Osteoblast (primary cell): ENCODE data around the gene CDCA3. TPM values are rescaled to one million over a fixed set of nuclear protein-coding genes. Genes with fewer than 3 reads are reported as not detected.
"Not testable (repeated sequence)": the region's sequence is repeated elsewhere in the genome, so short reads cannot be mapped to it uniquely, and the experiment has no call there.

ENCODE experiments used
- DNase-seq: peaks from one replicate; pipeline ENCODE4 v3.0.0; 2011; ENCODE audit warnings: low spot score, mixed read lengths; ENCODE audit not compliant: insufficient read length; ENCODE audit errors: missing footprints
- H2AFZ ChIP-seq: 2 replicates; pipeline ENCODE4 v1.6.0; 2011; ENCODE audit warnings: mild to moderate bottlenecking, low read length
- H3K27ac ChIP-seq: 2 replicates; pipeline ENCODE4 v1.5.1; 2011; ENCODE audit warnings: mild to moderate bottlenecking, low read depth, low read length, moderate library complexity
- H3K27me3 ChIP-seq: 2 replicates; pipeline ENCODE4 v1.6.0; 2012; ENCODE audit warnings: mild to moderate bottlenecking, control low read depth, inconsistent platforms, low read length, moderate library complexity; ENCODE audit not compliant: insufficient read depth
- H3K36me3 ChIP-seq: 2 replicates; pipeline ENCODE4 v1.5.1; 2011; ENCODE audit warnings: mild to moderate bottlenecking, low read length, control low read depth, moderate library complexity; ENCODE audit not compliant: insufficient read depth
- H3K4me1 ChIP-seq: 2 replicates; pipeline ENCODE4 v1.5.1; 2011; ENCODE audit warnings: mild to moderate bottlenecking, low read length, control low read depth, moderate library complexity; ENCODE audit not compliant: insufficient read depth
- H3K4me2 ChIP-seq: 2 replicates; pipeline ENCODE4 v1.6.0; 2011; ENCODE audit warnings: mild to moderate bottlenecking, low read length; ENCODE audit not compliant: insufficient read depth
- H3K4me3 ChIP-seq: fragments of 200-600 bp; sonication (generic); 3 replicates; pipeline ENCODE4 v1.5.1; 2012; ENCODE audit warnings: mild to moderate bottlenecking, low read length, inconsistent platforms; ENCODE audit not compliant: insufficient read depth
- H3K79me2 ChIP-seq: 2 replicates; pipeline ENCODE4 v1.6.0; 2012; ENCODE audit warnings: mild to moderate bottlenecking, low read length, control low read depth, inconsistent platforms; ENCODE audit not compliant: insufficient read depth
- H3K9me3 ChIP-seq: 2 replicates; pipeline ENCODE4 v1.5.1; 2011; ENCODE audit warnings: low read depth, low read length, control low read depth
- H4K20me1 ChIP-seq: 2 replicates; pipeline ENCODE4 v1.6.0; 2012; ENCODE audit warnings: mild to moderate bottlenecking, low read length, control low read depth; ENCODE audit not compliant: insufficient read depth
- CTCF ChIP-seq: IDR thresholded peaks from 2 replicates; pipeline ENCODE4 v1.5.1; 2011; ENCODE audit warnings: mild to moderate bottlenecking, low read depth, low read length, moderate library complexity; ENCODE audit errors: extremely low read depth
- total RNA-seq: library from RNA; depleted of rRNA; stranded (reverse); fragments of >200 nt; gene quantifications from 2 replicates; pipeline ENCODE4 v1.2.3, GENCODE V29; 2012

The CDCA3 gene
- total RNA-seq, 1 donor = 4.0 TPM

DNA sequence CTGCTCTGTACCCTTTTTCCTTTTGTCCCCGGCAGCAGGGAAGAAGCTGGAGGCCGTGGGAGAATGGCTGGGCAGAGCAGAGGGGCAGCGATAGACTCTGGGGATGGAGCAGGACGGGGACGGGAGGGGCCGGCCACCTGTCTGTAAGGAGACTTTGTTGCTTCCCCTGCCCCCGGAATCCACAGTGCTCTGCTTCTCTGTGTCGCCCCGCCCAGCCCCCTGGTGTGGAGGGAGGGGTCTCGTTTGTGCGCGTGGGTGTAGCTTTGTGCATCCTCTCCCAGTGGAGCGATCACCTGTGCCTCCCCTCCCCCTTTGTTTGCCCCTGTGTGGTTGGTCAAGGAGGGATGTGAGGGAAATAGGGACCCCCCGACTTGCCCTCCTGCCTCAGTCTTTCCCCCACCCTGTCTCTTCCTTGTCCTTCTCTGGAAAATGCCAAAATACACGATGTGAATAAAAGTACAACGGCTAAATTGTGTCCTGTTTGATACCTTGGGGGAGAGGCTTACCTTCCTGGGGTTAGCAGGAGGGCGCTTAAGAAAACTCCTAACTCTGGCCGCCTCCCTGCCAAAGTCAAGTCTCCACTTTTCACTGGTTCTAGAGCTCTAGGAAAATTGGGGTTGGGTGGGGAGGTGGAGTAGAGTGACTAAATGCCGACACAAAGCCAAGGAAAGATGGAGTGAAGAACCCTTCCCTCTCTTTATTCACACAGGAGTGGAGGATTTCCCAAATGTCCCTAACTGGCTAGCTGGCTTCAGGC is 15.3 kb upstream of the CDCA3 start:
- Histone ChIP-seq H3K36me3 (peaks cover 57% of the 10 kb centered on the region), H3K27ac (peak overlapping the region; percentile 52), H3K9me3 (no peaks in the 10 kb centered on the region), H4K20me1 (peaks cover 33% of the 10 kb centered on the region), H3K79me2 (peaks cover 38% of the 10 kb centered on the region), H2AFZ (no peak overlapping the region), H3K4me1 (peaks cover 32% of the 10 kb centered on the region), H3K27me3 (no peaks in the 10 kb centered on the region), H3K4me3 (peak overlapping the region; percentile 81), H3K4me2 (peak overlapping the region; percentile 88)
- no peak for TF ChIP-seq CTCF
- DNase-seq = peak; percentile 87

DNA sequence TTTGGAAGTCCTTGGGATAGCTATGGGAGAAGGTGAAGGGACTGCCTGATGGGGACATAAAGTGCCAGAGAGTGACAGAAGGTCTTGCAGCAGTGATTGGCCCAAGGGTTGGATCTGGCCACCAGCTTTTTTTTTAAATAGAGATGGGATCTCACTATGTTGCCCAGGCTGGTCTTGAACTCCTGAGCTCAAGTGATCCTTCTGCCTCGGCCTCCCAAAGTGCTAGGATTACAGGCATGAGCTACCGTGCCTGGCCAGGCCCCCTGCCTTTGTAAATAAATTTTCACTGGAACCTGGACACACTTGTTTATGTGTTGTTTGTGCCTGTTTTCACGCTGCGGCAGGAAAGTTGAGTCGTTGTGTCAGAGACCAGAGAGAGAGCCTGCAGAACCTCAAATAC is 14.2 kb upstream of the CDCA3 start:
- Histone ChIP-seq H3K36me3 (peaks cover 59% of the 10 kb centered on the region), H4K20me1 (peaks cover 25% of the 10 kb centered on the region), H3K79me2 (peaks cover 29% of the 10 kb centered on the region), H3K4me1 (peaks cover 32% of the 10 kb centered on the region)
- H3K9me3 ChIP-seq, H2AFZ ChIP-seq, DNase-seq, H3K27ac ChIP-seq, H3K27me3 ChIP-seq, H3K4me3 ChIP-seq, H3K4me2 ChIP-seq: not testable (repeated sequence)

GRCh38 chr12:6863586-6864321 is 12.7 kb upstream of the CDCA3 start:
- Histone ChIP-seq H3K36me3 (peaks cover 60% of the 10 kb centered on the region), H3K27ac (peak overlapping the region; percentile 74), H3K79me2 (peaks cover 14% of the 10 kb centered on the region), H4K20me1 (peaks cover 9% of the 10 kb centered on the region), H3K9me3 (no peaks in the 10 kb centered on the region), H3K27me3 (no peaks in the 10 kb centered on the region), H2AFZ (no peak overlapping the region), H3K4me1 (peaks cover 16% of the 10 kb centered on the region), H3K4me2 (peak overlapping the region; percentile 7), H3K4me3 (no peak overlapping the region)
- peak; percentile 98 for DNase-seq
- TF ChIP-seq CTCF = no peak

DNA sequence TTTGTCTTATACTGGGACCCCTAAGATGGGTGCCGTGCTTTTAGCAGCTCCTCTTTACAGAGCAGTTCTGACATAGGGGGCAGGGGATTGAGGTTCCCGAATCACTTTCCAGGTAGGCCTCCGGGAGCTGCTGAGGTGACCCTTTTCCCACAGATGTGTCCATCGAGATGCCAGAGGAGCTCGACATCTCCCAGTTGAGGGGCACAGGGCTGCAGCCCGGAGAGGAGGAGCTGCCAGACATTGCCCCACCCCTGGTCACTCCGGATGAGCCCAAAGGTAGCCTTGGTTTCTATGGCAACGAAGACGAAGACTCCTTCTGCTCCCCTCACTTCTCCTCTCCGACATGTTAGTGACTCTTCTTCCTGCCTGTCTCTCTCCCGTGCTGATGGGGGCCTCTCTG is 11.9 kb upstream of the CDCA3 start:
- no peak overlapping the region for H2AFZ ChIP-seq
- H3K4me2 ChIP-seq = no peak overlapping the region
- no peaks in the 10 kb centered on the region for H3K27me3 ChIP-seq
- no peaks in the 10 kb centered on the region for H3K9me3 ChIP-seq
- peak overlapping the region; percentile 74 for H3K27ac ChIP-seq
- peak; percentile 13 for DNase-seq
- no peak overlapping the region for H3K4me3 ChIP-seq
- peaks cover 2% of the 10 kb centered on the region for H4K20me1 ChIP-seq
- H3K79me2 ChIP-seq = peaks cover 6% of the 10 kb centered on the region
- H3K4me1 ChIP-seq = peaks cover 11% of the 10 kb centered on the region
- no peak for TF ChIP-seq CTCF
- peaks cover 67% of the 10 kb centered on the region for H3K36me3 ChIP-seq
